GM12801 (cell line): Measurements from ENCODE around the gene F2RL2.

Source experiments
- CTCF ChIP-seq: IDR thresholded peaks from one replicate; pipeline ENCODE4 v1.5.1; 2011; ENCODE audit warnings: control low read depth; ENCODE audit not compliant: insufficient read length; ENCODE audit errors: extremely low read depth

F2RL2 gene

GRCh38 chr5:76585783-76586217 lies 37.4 kb downstream of the F2RL2 start:
- no peak for TF ChIP-seq CTCF

- no peak for TF ChIP-seq CTCF
These were observed 39.8 kb downstream of the F2RL2 start for GRCh38 chr5:76583163-76584047.

- no peak for TF ChIP-seq CTCF
These were observed 40.7 kb downstream of the F2RL2 start for GRCh38 chr5:76582230-76583162.

GRCh38 chr5:76580981-76581380 lies 42.2 kb downstream of the F2RL2 start:
- TF ChIP-seq CTCF: no peak

GRCh38 chr5:76579166-76579937 lies 43.9 kb downstream of the F2RL2 start:
- TF ChIP-seq CTCF: no peak

- no peak for TF ChIP-seq CTCF
These were observed 46.2 kb downstream of the F2RL2 start for GRCh38 chr5:76576996-76577395.

GRCh38 chr5:76576450-76576849 lies 46.8 kb downstream of the F2RL2 start:
- TF ChIP-seq CTCF: no peak
